Activated gamma-delta T cell treated with anti-CD3 and anti-CD28 coated beads, Interleukin-2, amount 50 U/mL, for 16 hours (primary cell): ENCODE data around the gene GBE1.
"Not testable (repeated sequence)": the region's sequence is repeated elsewhere in the genome, so short reads cannot be mapped to it uniquely, and the experiment has no call there.

Source experiments
- DNase-seq: peaks from one replicate; pipeline ENCODE4 v3.0.0-alpha.2; 2020; ENCODE audit warnings: low read depth

Gene GBE1

GRCh38 chr3:81753416-81754027 lies 7.9 kb downstream of the GBE1 start:
- DNase-seq, result no peak

- DNase-seq, result no peak
Observed at GRCh38 chr3:81752604-81753003, 8.8 kb downstream of the GBE1 start.

GRCh38 chr3:81749265-81749664 lies 12.2 kb downstream of the GBE1 start:
- no peak for DNase-seq

GRCh38 chr3:81747280-81747679 lies 14.2 kb downstream of the GBE1 start:
- not testable (repeated sequence) for DNase-seq

GRCh38 chr3:81744366-81744765 lies 17.1 kb downstream of the GBE1 start:
- DNase-seq, result no peak

- no peak for DNase-seq
Observed at GRCh38 chr3:81743096-81744025, 18.1 kb downstream of the GBE1 start.

GRCh38 chr3:81742581-81742980 lies 18.9 kb downstream of the GBE1 start:
- DNase-seq, result no peak

- no peak for DNase-seq
Observed at GRCh38 chr3:81741216-81741615, 20.2 kb downstream of the GBE1 start.

- no peak for DNase-seq
Observed at GRCh38 chr3:81740731-81741130, 20.7 kb downstream of the GBE1 start.

- DNase-seq, result no peak
Observed at GRCh38 chr3:81735334-81735733, 26.1 kb downstream of the GBE1 start.

GRCh38 chr3:81734742-81735141 lies 26.7 kb downstream of the GBE1 start:
- no peak for DNase-seq

GRCh38 chr3:81732642-81733041 lies 28.8 kb downstream of the GBE1 start:
- DNase-seq, result no peak

GRCh38 chr3:81728766-81729544 lies 32.5 kb downstream of the GBE1 start:
- DNase-seq, result no peak

GRCh38 chr3:81726735-81727134 lies 34.7 kb downstream of the GBE1 start:
- no peak for DNase-seq

GRCh38 chr3:81726132-81726531 lies 35.3 kb downstream of the GBE1 start:
- DNase-seq, result no peak

- no peak for DNase-seq
Observed at GRCh38 chr3:81723732-81724313, 37.6 kb downstream of the GBE1 start.

GRCh38 chr3:81718311-81718710 lies 43.1 kb downstream of the GBE1 start:
- DNase-seq, result no peak

- no peak for DNase-seq
Observed at GRCh38 chr3:81716870-81717509, 44.5 kb downstream of the GBE1 start.

- DNase-seq, result no peak
Observed at GRCh38 chr3:81713031-81713430, 48.4 kb downstream of the GBE1 start.

GRCh38 chr3:81709606-81710005 lies 51.8 kb downstream of the GBE1 start:
- no peak for DNase-seq

- no peak for DNase-seq
Observed at GRCh38 chr3:81707996-81708395, 53.4 kb downstream of the GBE1 start.

GRCh38 chr3:81702126-81702525 lies 59.3 kb downstream of the GBE1 start:
- DNase-seq, result no peak
